CD8-positive, alpha-beta memory T cell (primary cell): ENCODE results near the gene NRP1. TPM values are rescaled to one million over a fixed set of nuclear protein-coding genes. Genes with fewer than 3 reads are reported as not detected.

Source experiments
- CTCF ChIA-PET: fragments of 350-600 bp; sonication (Branson Sonifier 250); formaldehyde crosslinking; loops from one replicate; lab custom pipeline; 2021; ENCODE audit warnings: antibody characterized with exemption; lab: Charles Lee
- POLR2A ChIA-PET: fragments of 350-600 bp; sonication (Branson Sonifier 250); formaldehyde crosslinking; loops from one replicate; lab custom pipeline; 2021; ENCODE audit warnings: antibody characterized with exemption; lab: Charles Lee
- DNase-seq, 5 donors: peaks; one replicate each; pipeline versions ENCODE4 v3.0.0 to v3.0.0-alpha.2; 2020 to 2022; ENCODE audit warnings: mixed read lengths in 1 of 5
- H3K27ac ChIP-seq: one replicate; pipeline ENCODE4 v1.7.0; 2013; ENCODE audit warnings: low read depth, mild to moderate bottlenecking, low read length, moderate library complexity
- H3K27me3 ChIP-seq: 2 replicates; pipeline ENCODE4 v1.7.0; 2013; ENCODE audit warnings: low read length, mild to moderate bottlenecking; ENCODE audit not compliant: insufficient read depth, poor library complexity, severe bottlenecking
- H3K36me3 ChIP-seq: 2 replicates; pipeline ENCODE4 v1.7.0; 2013; ENCODE audit warnings: mild to moderate bottlenecking, low read length, moderate library complexity; ENCODE audit not compliant: insufficient read depth
- H3K4me1 ChIP-seq: 2 replicates; pipeline ENCODE4 v1.7.0; 2013; ENCODE audit warnings: mild to moderate bottlenecking, low read length, moderate library complexity; ENCODE audit not compliant: insufficient read depth
- H3K4me3 ChIP-seq: 2 replicates; pipeline ENCODE4 v1.7.0; 2013; ENCODE audit warnings: mild to moderate bottlenecking, low read length
- H3K9me3 ChIP-seq: 2 replicates; pipeline ENCODE4 v1.7.0; 2013; ENCODE audit warnings: mild to moderate bottlenecking, low read length
- H3K27ac Mint-ChIP-seq, 8 donors: one replicate each; pipeline ENCODE4 v1.8.0; 2020 to 2021; ENCODE audit warnings: mixed read lengths in 8 of 8, mild to moderate bottlenecking in 6 of 8, inconsistent platforms in 3 of 8, moderate library complexity in 3 of 8
- H3K27me3 Mint-ChIP-seq, 2 donors: one replicate each; pipeline ENCODE4 v1.8.0; 2020 to 2021; ENCODE audit warnings: mixed read lengths in 2 of 2, mild to moderate bottlenecking in 1 of 2, moderate library complexity in 1 of 2
- H3K36me3 Mint-ChIP-seq, 3 donors: one replicate each; pipeline ENCODE4 v1.8.0; 2020 to 2021; ENCODE audit warnings: mixed read lengths in 3 of 3, inconsistent platforms in 1 of 3, mild to moderate bottlenecking in 1 of 3
- H3K4me1 Mint-ChIP-seq, 3 donors: one replicate each; pipeline ENCODE4 v1.8.0; 2020 to 2021; ENCODE audit warnings: mixed read lengths in 3 of 3, inconsistent platforms in 1 of 3, mild to moderate bottlenecking in 1 of 3
- H3K4me3 Mint-ChIP-seq, 7 donors: one replicate each; pipeline ENCODE4 v1.8.0; 2020 to 2021; ENCODE audit warnings: mixed read lengths in 7 of 7, mild to moderate bottlenecking in 6 of 7, moderate library complexity in 4 of 7, inconsistent platforms in 2 of 7
- H3K9me3 Mint-ChIP-seq, 5 donors: one replicate each; pipeline ENCODE4 v1.8.0; 2020 to 2022; ENCODE audit warnings: mixed read lengths in 5 of 5, mild to moderate bottlenecking in 3 of 5, moderate library complexity in 2 of 5, inconsistent platforms in 1 of 5
- polyA plus RNA-seq: library from polyadenylated mRNA; unstranded; fragments of 300-500 nt; fragmentation: Illumina TruSeq; gene quantifications from one replicate; pipeline ENCODE4 v1.2.3, GENCODE V29; 2021
- total RNA-seq, 2 experiments: library from RNA; stranded (reverse); gene quantifications; one replicate each; pipeline ENCODE4 v1.2.3, GENCODE V29; 2021

NRP1 gene
- total and polyA plus RNA-seq, 3 experiments from 2014 or later, result 2.1 to 2.2 TPM; not detected in 1

DNA sequence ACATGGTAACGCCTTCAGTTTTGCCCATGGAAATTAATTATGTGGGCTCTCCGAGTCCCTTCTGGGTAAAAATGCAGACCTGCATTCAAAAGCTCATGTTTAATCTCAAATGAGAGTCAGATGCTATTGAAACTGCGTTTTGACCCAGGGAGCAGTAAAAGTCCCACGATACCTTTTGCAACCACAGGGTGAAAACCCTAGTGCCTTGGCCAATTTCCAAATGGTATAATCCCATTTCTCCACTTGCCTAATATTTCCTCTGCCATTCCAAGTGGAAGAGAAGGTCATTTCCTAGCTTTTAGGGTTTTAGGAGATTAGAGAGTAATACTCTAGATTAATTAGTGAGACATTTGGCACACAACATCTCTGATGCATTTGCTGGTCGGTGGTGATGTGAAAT is 132.5 kb downstream of the NRP1 start:
- H3K4me1 Mint-ChIP-seq, result no peaks in the 10 kb centered on the region
- H3K36me3 Mint-ChIP-seq, result no peaks in the 10 kb centered on the region
- POLR2A ChIA-PET, result no interaction called here

DNA sequence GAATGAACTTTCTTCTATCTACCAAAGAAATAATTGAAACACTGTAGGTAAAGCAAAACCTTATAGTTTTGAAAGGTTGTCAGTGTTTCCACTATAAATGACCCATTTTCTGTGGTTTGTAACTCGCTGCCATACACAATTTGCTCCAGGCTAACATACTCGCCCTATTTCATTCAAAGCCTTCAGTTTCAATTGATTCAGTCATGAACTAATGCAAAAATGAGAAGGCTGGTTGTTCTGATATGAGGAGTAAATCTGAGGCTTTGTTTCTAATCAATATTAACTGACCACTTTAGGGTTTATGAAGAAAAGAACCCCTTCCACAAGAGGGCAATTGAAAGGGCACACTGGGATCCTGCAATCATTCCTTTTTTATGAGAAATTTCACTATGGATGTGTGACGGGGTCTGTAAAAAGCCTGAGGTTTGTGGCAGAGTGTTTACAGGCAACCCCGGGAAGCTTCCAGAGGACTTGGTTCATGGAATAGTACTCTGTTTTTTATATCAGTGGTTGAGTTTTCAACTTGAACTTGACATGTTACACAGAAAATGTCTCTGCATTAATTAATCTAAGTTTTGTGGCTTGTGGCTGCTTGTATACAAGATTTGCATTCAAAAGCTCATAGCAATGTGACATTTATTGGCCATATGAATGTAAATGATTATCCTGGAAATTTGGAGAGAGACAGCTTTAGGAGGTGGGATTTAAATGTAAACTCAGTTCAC is 133.2 kb downstream of the NRP1 start:
- POLR2A ChIA-PET, result no interaction called here
- no peaks in the 10 kb centered on the region for H3K36me3 ChIP-seq
- H3K4me3 ChIP-seq, result no peak overlapping the region
- no peak overlapping the region for H3K27ac ChIP-seq
- Mint-ChIP-seq H3K9me3 (no peaks in the 10 kb centered on the region), H3K27ac (no peak overlapping the region), H3K36me3 (no peaks in the 10 kb centered on the region), H3K27me3 (peaks cover 5 to 25% of the 10 kb centered on the region in 2 donors), H3K4me1 (no peaks in the 10 kb centered on the region), H3K4me3 (no peak overlapping the region)
- no peak for DNase-seq
- H3K4me1 ChIP-seq, result no peaks in the 10 kb centered on the region
- H3K9me3 ChIP-seq, result no peaks in the 10 kb centered on the region
- no peaks in the 10 kb centered on the region for H3K27me3 ChIP-seq
- CTCF ChIA-PET, result interaction anchor here (1.5 to 2.0 kb wide), 2 partner anchors 8 to 10 kb away, joined by 3 to 7 read pairs; no protein-coding TSS in a partner anchor

More for the DNA sequence above, 132.5 kb downstream of the NRP1 start:
- H3K27ac Mint-ChIP-seq, result no peak overlapping the region
- H3K27me3 Mint-ChIP-seq, result peaks cover 5 to 23% of the 10 kb centered on the region in 2 donors
- no peak for DNase-seq
- H3K27ac ChIP-seq, result no peak overlapping the region
- H3K9me3 Mint-ChIP-seq, result no peaks in the 10 kb centered on the region
- no peak overlapping the region for H3K4me3 ChIP-seq
- H3K4me3 Mint-ChIP-seq, result no peak overlapping the region
- CTCF ChIA-PET, result interaction anchor here (1.5 to 2.0 kb wide), 2 partner anchors 9 kb away, joined by 3 to 7 read pairs; no protein-coding TSS in a partner anchor
- H3K9me3 ChIP-seq, result no peaks in the 10 kb centered on the region
- no peaks in the 10 kb centered on the region for H3K36me3 ChIP-seq
- H3K27me3 ChIP-seq, result no peaks in the 10 kb centered on the region
- no peaks in the 10 kb centered on the region for H3K4me1 ChIP-seq

DNA sequence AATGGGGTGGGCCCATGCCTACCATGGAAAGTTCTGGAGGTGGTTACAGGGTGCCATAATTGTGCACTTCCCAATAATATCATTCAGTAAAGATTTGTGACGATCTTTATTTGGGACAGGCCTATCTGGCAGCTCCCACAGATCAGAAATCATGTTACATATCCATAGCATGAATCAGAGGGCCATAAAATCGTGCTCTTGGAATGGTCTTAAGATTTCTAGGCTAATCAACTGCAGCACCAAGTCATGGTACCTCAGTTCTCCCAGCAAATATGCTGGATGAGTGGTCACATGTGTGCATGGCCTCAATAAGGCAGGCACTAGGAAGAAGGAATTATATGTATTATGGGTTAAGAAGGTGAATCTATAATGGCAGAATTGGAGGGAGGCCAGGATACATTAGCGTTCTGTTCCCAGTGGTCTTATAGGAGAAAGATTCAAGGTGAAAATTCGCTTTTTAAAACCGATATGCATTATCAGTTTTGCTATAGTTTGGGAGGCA is 134.7 kb downstream of the NRP1 start:
- H3K4me3 Mint-ChIP-seq, result no peak overlapping the region
- H3K27me3 Mint-ChIP-seq, result peaks cover 5 to 19% of the 10 kb centered on the region in 2 donors
- H3K4me1 Mint-ChIP-seq, result no peaks in the 10 kb centered on the region
- Histone ChIP-seq H3K9me3 (no peaks in the 10 kb centered on the region), H3K4me3 (no peak overlapping the region), H3K4me1 (no peaks in the 10 kb centered on the region), H3K36me3 (no peaks in the 10 kb centered on the region), H3K27ac (no peak overlapping the region), H3K27me3 (no peaks in the 10 kb centered on the region)
- no peaks in the 10 kb centered on the region for H3K36me3 Mint-ChIP-seq
- ChIA-PET POLR2A (interaction anchor here (0.7 kb wide), 1 partner anchor 77 kb away, joined by 3 read pairs; no protein-coding TSS in a partner anchor), CTCF (no interaction called here)
- H3K27ac Mint-ChIP-seq, result no peak overlapping the region
- no peaks in the 10 kb centered on the region for H3K9me3 Mint-ChIP-seq
- no peak for DNase-seq

DNA sequence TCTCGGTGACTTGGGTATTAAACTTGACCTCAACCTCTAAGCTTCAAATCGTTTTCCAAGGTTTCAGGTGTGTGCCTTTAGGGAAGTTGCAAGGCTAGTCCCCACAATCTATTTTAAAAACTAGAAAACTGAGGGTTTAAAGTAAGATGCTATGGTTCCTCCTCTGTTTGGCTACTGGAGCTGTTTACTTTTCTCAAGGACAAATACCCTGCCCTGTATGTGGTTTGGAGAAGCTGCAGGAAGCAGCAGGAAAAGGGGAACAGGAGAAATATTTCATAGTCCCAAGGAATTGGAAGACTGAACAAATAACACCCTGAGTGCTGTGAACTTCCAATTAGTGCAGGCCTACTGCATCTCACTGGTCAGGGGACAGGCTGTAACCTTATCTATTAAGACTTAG is 135.9 kb downstream of the NRP1 start:
- CTCF ChIA-PET, result interaction anchor here (0.6 kb wide), 1 partner anchor 189 kb away, joined by 3 read pairs; no protein-coding TSS in a partner anchor

DNA sequence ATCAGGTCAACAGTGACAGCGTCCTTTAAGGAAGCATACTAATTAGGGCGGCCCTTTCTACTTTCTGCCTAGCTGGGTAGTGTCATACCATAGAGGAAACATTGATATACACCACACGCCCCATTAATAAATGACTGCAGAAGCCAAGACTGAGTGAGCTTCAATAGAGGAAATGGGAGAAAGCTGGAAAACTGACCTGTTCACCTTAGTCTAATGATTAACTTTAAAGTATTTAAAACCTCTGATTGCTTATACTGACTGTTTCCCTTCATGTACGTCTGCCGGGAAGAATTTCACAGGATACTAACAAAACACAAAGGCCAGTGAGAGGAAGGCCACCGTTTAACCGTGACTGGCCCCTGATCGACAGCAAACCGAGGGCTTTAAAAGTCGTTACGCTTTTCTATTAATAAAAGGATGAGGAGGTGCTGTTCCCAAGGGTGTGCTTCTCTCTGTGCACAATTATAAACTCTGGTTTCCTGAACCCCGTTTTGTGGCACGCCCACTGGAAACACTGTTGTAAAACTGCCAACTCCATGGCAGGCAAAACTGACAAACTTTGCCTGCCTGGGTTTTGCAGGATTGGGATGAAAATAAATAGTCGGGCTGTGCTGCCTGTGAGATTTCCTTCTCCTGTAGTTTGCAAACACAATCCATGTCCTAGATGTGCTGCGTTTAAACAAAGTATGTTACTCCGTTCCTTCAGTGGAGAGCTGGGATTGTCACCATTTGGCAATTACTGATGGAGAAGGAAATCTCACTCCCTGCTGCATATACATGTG is 137.6 kb downstream of the NRP1 start:
- Histone ChIP-seq H3K27ac (no peak overlapping the region), H3K4me1 (no peaks in the 10 kb centered on the region), H3K36me3 (no peaks in the 10 kb centered on the region), H3K27me3 (no peaks in the 10 kb centered on the region), H3K9me3 (no peaks in the 10 kb centered on the region), H3K4me3 (no peak overlapping the region)
- Mint-ChIP-seq H3K9me3 (no peaks in the 10 kb centered on the region), H3K4me3 (no peak overlapping the region), H3K4me1 (peaks cover 0 to 4% (median 0%) of the 10 kb centered on the region in 3 donors), H3K36me3 (no peaks in the 10 kb centered on the region), H3K27me3 (peaks cover 5 to 18% of the 10 kb centered on the region in 2 donors), H3K27ac (no peak overlapping the region)
- no peak for DNase-seq
- ChIA-PET POLR2A (no interaction called here), CTCF (no interaction called here)

More for the DNA sequence above, 135.9 kb downstream of the NRP1 start:
- POLR2A ChIA-PET, result no interaction called here
- Mint-ChIP-seq H3K4me1 (no peaks in the 10 kb centered on the region), H3K27ac (no peak overlapping the region), H3K36me3 (no peaks in the 10 kb centered on the region), H3K4me3 (no peak overlapping the region), H3K9me3 (no peaks in the 10 kb centered on the region), H3K27me3 (peaks cover 5 to 15% of the 10 kb centered on the region in 2 donors)
- Histone ChIP-seq H3K27ac (no peak overlapping the region), H3K4me1 (no peaks in the 10 kb centered on the region), H3K4me3 (no peak overlapping the region), H3K27me3 (no peaks in the 10 kb centered on the region), H3K9me3 (no peaks in the 10 kb centered on the region), H3K36me3 (no peaks in the 10 kb centered on the region)
- no peak for DNase-seq

DNA sequence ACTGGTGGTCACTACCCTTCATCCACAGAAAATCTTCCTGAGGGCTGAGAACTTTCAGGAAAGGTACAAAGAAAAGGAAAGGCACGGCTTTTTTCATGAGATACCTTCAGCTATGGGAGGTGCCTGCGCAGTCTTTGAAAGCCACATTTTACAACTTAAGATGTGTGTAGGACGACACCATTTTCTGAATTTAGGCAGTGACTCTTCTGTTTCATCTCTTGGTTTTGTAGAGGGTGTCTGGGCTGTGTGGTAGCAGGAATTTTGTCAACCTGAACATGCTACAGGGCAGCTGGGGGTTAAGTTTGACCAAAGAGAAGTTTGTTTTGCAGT is 138.1 kb downstream of the NRP1 start:
- H3K27ac ChIP-seq, result no peak overlapping the region
- H3K9me3 ChIP-seq, result no peaks in the 10 kb centered on the region
- no peak overlapping the region for H3K4me3 Mint-ChIP-seq
- peaks cover 0 to 4% (median 0%) of the 10 kb centered on the region in 3 donors for H3K4me1 Mint-ChIP-seq
- H3K4me1 ChIP-seq, result no peaks in the 10 kb centered on the region
- H3K4me3 ChIP-seq, result no peak overlapping the region
- ChIA-PET POLR2A (no interaction called here), CTCF (no interaction called here)
- H3K27ac Mint-ChIP-seq, result no peak overlapping the region
- H3K36me3 Mint-ChIP-seq, result no peaks in the 10 kb centered on the region
- no peak for DNase-seq
- H3K9me3 Mint-ChIP-seq, result no peaks in the 10 kb centered on the region
- no peaks in the 10 kb centered on the region for H3K27me3 ChIP-seq
- peaks cover 5 to 19% of the 10 kb centered on the region in 2 donors for H3K27me3 Mint-ChIP-seq
- H3K36me3 ChIP-seq, result no peaks in the 10 kb centered on the region

DNA sequence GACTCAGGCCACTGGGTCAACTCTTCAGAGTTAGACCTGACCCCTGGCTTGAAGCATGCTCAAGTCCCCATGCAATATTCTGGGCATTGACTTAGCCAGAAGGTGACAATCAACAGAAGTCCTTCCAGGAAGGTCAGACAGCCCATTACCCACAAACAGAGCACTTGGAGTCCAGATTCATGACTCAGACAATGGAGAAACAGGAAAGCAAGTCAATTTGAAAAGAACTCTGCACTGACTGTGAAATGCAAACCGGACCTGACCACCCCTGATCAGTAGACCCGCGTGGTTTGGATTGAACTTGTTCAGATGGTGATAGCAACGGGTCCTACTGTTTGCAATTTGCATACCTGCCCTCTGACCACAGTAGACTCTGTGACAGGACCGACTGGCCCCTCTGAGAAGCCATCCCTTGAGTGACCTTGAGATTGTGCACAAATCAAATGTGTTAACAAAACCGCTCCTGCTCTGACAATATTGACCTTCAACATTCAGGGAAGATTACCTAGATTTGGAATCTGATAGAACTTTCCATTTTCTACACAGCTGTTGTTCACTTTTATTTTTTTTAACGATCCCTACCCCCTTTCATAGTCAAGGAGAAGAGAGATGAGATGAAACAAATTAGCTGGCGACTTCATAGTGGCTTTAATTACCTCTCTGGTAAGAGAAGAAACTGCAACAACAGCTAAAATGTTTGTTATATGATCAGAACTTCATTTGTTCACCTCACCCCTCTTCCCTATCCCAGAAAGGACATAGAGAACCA is 138.7 kb downstream of the NRP1 start:
- ChIA-PET CTCF (no interaction called here), POLR2A (no interaction called here)
- H3K27ac Mint-ChIP-seq, result peak overlapping the region in 1 of 8 donors; percentile 42
- no peaks in the 10 kb centered on the region for H3K4me1 ChIP-seq
- no peak overlapping the region for H3K4me3 ChIP-seq
- H3K4me3 Mint-ChIP-seq, result no peak overlapping the region
- peaks cover 4 to 24% of the 10 kb centered on the region in 2 donors for H3K27me3 Mint-ChIP-seq
- no peak for DNase-seq
- no peaks in the 10 kb centered on the region for H3K9me3 ChIP-seq
- H3K27me3 ChIP-seq, result no peaks in the 10 kb centered on the region
- no peak overlapping the region for H3K27ac ChIP-seq
- no peaks in the 10 kb centered on the region for H3K9me3 Mint-ChIP-seq
- no peaks in the 10 kb centered on the region for H3K36me3 Mint-ChIP-seq
- peaks cover 0 to 4% (median 0%) of the 10 kb centered on the region in 3 donors for H3K4me1 Mint-ChIP-seq
- no peaks in the 10 kb centered on the region for H3K36me3 ChIP-seq
